A172 (cell line): ENCODE data around the gene DAPP1. TPM values are rescaled to one million over a fixed set of nuclear protein-coding genes. Genes with fewer than 3 reads are reported as not detected.

Experiments
- DNase-seq: peaks from one replicate; pipeline ENCODE4 v3.0.0-alpha.2; 2015; ENCODE audit warnings: low spot score
- total RNA-seq: library from RNA; depleted of rRNA; stranded (reverse); fragments of >200 nt; shearing (Covaris generic); gene quantifications from 2 replicates; pipeline ENCODE4 v1.2.3, GENCODE V29; 2014; rRNA removed

DAPP1 gene
- total RNA-seq, 1 experiment from 2014 or later = not detected

DNA sequence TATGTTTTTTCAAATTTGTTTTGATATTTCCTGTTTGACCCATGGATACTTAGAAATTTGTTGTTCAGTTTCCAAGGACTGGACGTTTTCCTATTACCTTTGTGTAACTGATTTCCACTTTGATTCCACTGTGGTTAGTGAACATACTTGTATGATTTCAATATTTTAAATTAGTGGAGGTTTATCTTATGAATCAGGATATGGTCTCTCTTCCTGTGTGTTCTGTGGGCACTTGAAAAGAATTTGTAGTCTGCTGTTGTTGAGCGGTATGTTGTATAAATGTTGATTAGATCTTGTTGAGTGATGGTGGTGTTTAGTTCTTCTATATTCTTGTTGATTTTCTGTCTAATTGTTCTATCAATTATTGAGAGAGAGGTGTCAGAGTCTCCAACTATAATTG, 98.8 kb downstream of the DAPP1 start:
- no peak for DNase-seq

DNA sequence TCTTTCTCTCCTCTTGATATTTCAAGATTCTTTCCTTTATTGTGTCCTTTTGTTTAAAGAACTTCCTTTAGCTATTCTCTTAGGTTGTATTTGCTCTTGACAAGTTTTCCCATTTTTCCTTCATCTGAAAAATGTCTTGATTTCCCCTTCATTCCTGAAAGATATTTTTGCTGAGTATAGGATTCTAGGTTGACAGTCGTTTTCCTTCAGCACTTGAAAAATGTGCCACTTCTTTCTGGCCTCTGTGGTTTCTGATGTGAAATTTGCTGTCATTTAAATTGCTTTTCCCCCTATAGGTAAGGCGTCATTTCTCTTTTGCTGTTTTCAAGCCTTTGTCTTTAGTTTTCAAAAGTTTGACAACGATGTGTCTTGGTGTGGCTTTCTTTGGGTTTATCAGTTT, 100.9 kb downstream of the DAPP1 start:
- DNase-seq = no peak

DNA sequence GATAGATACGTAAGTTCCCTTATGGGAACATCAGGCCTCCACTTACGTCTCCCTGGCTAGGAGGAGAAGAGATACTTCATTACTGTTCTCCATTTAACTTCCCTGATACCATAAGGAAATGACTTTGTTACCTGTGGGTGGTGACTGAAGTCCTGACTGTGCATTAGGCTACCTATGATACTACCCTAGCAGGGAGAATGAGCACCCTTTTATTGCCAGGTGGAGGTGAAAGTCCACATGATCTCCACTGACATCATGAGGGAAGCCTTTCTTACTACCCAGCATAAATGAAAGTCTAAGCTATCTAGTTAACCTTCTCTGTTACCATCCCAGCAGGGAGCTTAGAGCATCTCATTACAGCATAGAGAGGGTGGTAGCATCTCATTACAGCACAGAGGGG, 102.0 kb downstream of the DAPP1 start:
- no peak for DNase-seq

Other genes starting within 250 kb of the DAPP1 start
- 0.65 TPM in 1 of 2 replicates, not detected in the other for gene MTTP, start 242.0 kb upstream of the DAPP1 start, total RNA-seq
- gene C4orf54, start 159.0 kb upstream of the DAPP1 start, total RNA-seq = 0.29 TPM in 1 of 2 replicates, not detected in the other
- gene LAMTOR3, start 77.6 kb downstream of the DAPP1 start, total RNA-seq = 59.8 and 65.9 TPM in 2 replicates
- gene DNAJB14, start 129.8 kb downstream of the DAPP1 start, total RNA-seq = 36.9 and 42.0 TPM in 2 replicates
- gene H2AZ1, start 133.4 kb downstream of the DAPP1 start, total RNA-seq = 669 and 1,047 TPM in 2 replicates